Measurements from ENCODE around the gene PROSER3. TPM values are rescaled to one million over a fixed set of nuclear protein-coding genes. Genes with fewer than 3 reads are reported as not detected.
A peak's percentile ranks its signal among the peaks of the same experiment; 100 is the strongest.

The PROSER3 gene
- total and polyA plus RNA-seq, 2 of the 4 experiments (the other 2 are of a cell fraction), result 5.4 to 21.8 TPM

- dilution Hi-C loops (cut with HindIII; ENCODE audit: low sequenced_read_pairs, unreplicated experiment), result no loop called here
- no TSS peak for BruUV-seq (replicated peaks)
- H4K20me1 ChIP-seq (ENCODE audit: insufficient read depth, low read length), result no peaks in the 10 kb centered on the region
Observed at GRCh38 chr19:35797663-35798062, 39.7 kb downstream of the PROSER3 start.

More at GRCh38 chr19:35797663-35798062, 39.7 kb downstream of the PROSER3 start:
- Histone ChIP-seq H3K9ac (ENCODE audit: low read depth, low read length) (no peak overlapping the region), H2AFZ (replicated peaks; ENCODE audit: low read length, poor library complexity) (peak overlapping the region; percentile 69), H3K14ac (replicated peaks; ENCODE audit: low read depth, low read length) (no peak overlapping the region), H3K4me3 (ENCODE audit: insufficient read depth, low read depth, low read length) (no peak overlapping the region), H2AK5ac (ENCODE audit: low read depth, low read length) (no peak overlapping the region), H3K4me2 (ENCODE audit: low read depth, low read length) (no peak overlapping the region), H4K5ac (ENCODE audit: low read depth, low read length) (no peak overlapping the region), H3K9me1 (ENCODE audit: insufficient read depth, low read length) (no peaks in the 10 kb centered on the region), H2AK9ac (replicated peaks; ENCODE audit: low read depth, low read length, poor library complexity) (no peak overlapping the region), H2BK120ac (ENCODE audit: low read depth, low read length) (no peak overlapping the region), H3K4me1 (ENCODE audit: control insufficient read depth, insufficient read depth, low read length) (no peaks in the 10 kb centered on the region), H4K8ac (ENCODE audit: low read depth in 2 of 2, low read length in 2 of 2) (no peak overlapping the region), H3K79me1 (ENCODE audit: low read depth in 1 of 2, low read length in 2 of 2) (no peaks in the 10 kb centered on the region), H3K27ac (ENCODE audit: insufficient read depth, low read length) (no peak overlapping the region), H3K9me3 (ENCODE audit: control insufficient read depth, insufficient read depth, low read length) (no peaks in the 10 kb centered on the region), H3K18ac (ENCODE audit: low read depth, low read length) (no peak overlapping the region), H3K27me3 (ENCODE audit: control insufficient read depth, insufficient read depth, low read length) (peaks cover 30% of the 10 kb centered on the region), H3K36me3 (ENCODE audit: control insufficient read depth, insufficient read depth, low read length) (no peaks in the 10 kb centered on the region), H3K23ac (ENCODE audit: low read depth, low read length) (no peak overlapping the region), H2BK20ac (ENCODE audit: low read depth, low read length) (no peak overlapping the region), H3K4ac (ENCODE audit: low read depth, low read length) (no peak overlapping the region), H2BK5ac (ENCODE audit: low read depth, low read length, poor library complexity, severe bottlenecking) (no peak overlapping the region), H2BK15ac (ENCODE audit: low read depth, low read length) (no peak overlapping the region), H3K56ac (ENCODE audit: extremely low read depth, insufficient read depth, low read length) (no peak overlapping the region), H4K91ac (ENCODE audit: insufficient read depth, low read depth, low read length) (no peak overlapping the region)
- TF ChIP-seq MAZ (IDR thresholded peaks at IDR 0.05; ENCODE audit: borderline replicate concordance, low read depth, low read length) (no peak), RCOR1 (IDR thresholded peaks at IDR 0.05; ENCODE audit: insufficient replicate concordance, low read length) (no peak), POLR2A (IDR thresholded peaks at IDR 0.05; ENCODE audit: low read depth, low read length) (no peak), CEBPB (IDR thresholded peaks at IDR 0.05; ENCODE audit: low read depth, low read length) (no peak), NFE2L2 (IDR thresholded peaks at IDR 0.05; ENCODE audit: low read depth, low read length) (no peak), MAFK (IDR thresholded peaks at IDR 0.05; ENCODE audit: low read depth, low read length) (no peak)
- ATAC-seq (ENCODE audit: low read depth), result no peak; the same call in 1 of the 2 replicates
- no peak for DNase-seq
- ChIA-PET POLR2A (ENCODE audit: unreplicated experiment) (no interaction called here), CTCF (no interaction called here)
- intact Hi-C loops (cut with micrococcal nuclease) (no loop called here), in situ Hi-C loops (cut with MboI; ENCODE audit: low sequenced_read_pairs) (no loop called here)
- WGBS, 2 experiments (ENCODE audit: extremely low coverage in 2 of 2, insufficient read length in 1 of 2), result 3% methylated on average over 6 of the region's 15 CpGs; no CpG with 5 or more reads in 1 of the 2 experiments

Measured in IMR-90 (cell line).